ENCODE results near the gene TMTC1.
"Not testable (repeated sequence)": the region's sequence is repeated elsewhere in the genome, so short reads cannot be mapped to it uniquely, and the experiment has no call there.

TMTC1 gene

DNA sequence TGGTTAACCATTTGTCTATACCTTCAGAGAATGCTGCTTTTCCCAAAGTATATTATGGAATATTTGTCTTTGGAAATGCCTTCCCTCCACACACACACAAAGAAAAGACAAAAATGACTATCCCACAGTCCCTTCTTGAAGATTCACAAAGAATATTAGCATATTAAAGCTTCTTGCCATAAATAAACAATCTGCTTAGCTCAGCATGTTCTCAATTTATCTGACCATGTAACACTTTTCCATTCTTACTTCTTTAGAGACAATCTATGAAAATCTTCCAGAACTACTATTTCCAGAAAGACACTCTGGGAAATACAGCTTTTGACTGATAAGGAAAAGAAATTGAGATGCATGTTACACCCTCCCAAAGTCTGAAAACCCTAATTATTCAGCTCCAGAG, 227.4 kb downstream of the TMTC1 start:
- no peak overlapping the region for H3K9ac ChIP-seq (ENCODE audit: low read depth, low read length)
- H3K4me3 ChIP-seq (ENCODE audit: low read depth, low read length) = no peak overlapping the region
- H3K9me3 ChIP-seq (ENCODE audit: control insufficient read depth, insufficient read depth, low read length) = no peaks in the 10 kb centered on the region

GRCh38 chr12:29555451-29555850, 228.3 kb downstream of the TMTC1 start:
- H3K27ac ChIP-seq (ENCODE audit: low read depth, low read length); H3K36me3 ChIP-seq (ENCODE audit: control insufficient read depth, insufficient read depth, low read length); H3K4me3 ChIP-seq (ENCODE audit: low read depth, low read length); H3K9ac ChIP-seq (ENCODE audit: low read depth, low read length); H3K27me3 ChIP-seq (ENCODE audit: control insufficient read depth, insufficient read depth, low read length); H3K9me3 ChIP-seq (ENCODE audit: control insufficient read depth, insufficient read depth, low read length): not testable (repeated sequence)
- peaks cover 19% of the 10 kb centered on the region for H3K4me1 ChIP-seq (ENCODE audit: control insufficient read depth, insufficient read depth, low read length)

More for the DNA sequence above, 227.4 kb downstream of the TMTC1 start:
- Histone ChIP-seq H3K27ac (ENCODE audit: low read depth, low read length) (no peak overlapping the region), H3K36me3 (ENCODE audit: control insufficient read depth, insufficient read depth, low read length) (no peaks in the 10 kb centered on the region), H3K4me1 (ENCODE audit: control insufficient read depth, insufficient read depth, low read length) (peaks cover 19% of the 10 kb centered on the region), H3K27me3 (ENCODE audit: control insufficient read depth, insufficient read depth, low read length) (no peaks in the 10 kb centered on the region)

- Histone ChIP-seq H3K4me3 (ENCODE audit: low read depth, low read length) (no peak overlapping the region), H3K27me3 (ENCODE audit: control insufficient read depth, insufficient read depth, low read length) (no peaks in the 10 kb centered on the region), H3K9me3 (ENCODE audit: control insufficient read depth, insufficient read depth, low read length) (no peaks in the 10 kb centered on the region), H3K36me3 (ENCODE audit: control insufficient read depth, insufficient read depth, low read length) (no peaks in the 10 kb centered on the region), H3K4me1 (ENCODE audit: control insufficient read depth, insufficient read depth, low read length) (peaks cover 6% of the 10 kb centered on the region; the same call in 1 of the 2 replicates), H3K9ac (ENCODE audit: low read depth, low read length) (no peak overlapping the region), H3K27ac (ENCODE audit: low read depth, low read length) (no peak overlapping the region)
Measured at GRCh38 chr12:29552994-29553748, 230.6 kb downstream of the TMTC1 start.

GRCh38 chr12:29552324-29552927, 231.3 kb downstream of the TMTC1 start:
- peaks cover 6% of the 10 kb centered on the region for H3K4me1 ChIP-seq (ENCODE audit: control insufficient read depth, insufficient read depth, low read length)
- no peak overlapping the region for H3K9ac ChIP-seq (ENCODE audit: low read depth, low read length)
- no peak overlapping the region for H3K27ac ChIP-seq (ENCODE audit: low read depth, low read length)
- H3K27me3 ChIP-seq (ENCODE audit: control insufficient read depth, insufficient read depth, low read length) = no peaks in the 10 kb centered on the region
- H3K36me3 ChIP-seq (ENCODE audit: control insufficient read depth, insufficient read depth, low read length) = no peaks in the 10 kb centered on the region
- no peaks in the 10 kb centered on the region for H3K9me3 ChIP-seq (ENCODE audit: control insufficient read depth, insufficient read depth, low read length)
- H3K4me3 ChIP-seq (ENCODE audit: low read depth, low read length) = no peak overlapping the region

DNA sequence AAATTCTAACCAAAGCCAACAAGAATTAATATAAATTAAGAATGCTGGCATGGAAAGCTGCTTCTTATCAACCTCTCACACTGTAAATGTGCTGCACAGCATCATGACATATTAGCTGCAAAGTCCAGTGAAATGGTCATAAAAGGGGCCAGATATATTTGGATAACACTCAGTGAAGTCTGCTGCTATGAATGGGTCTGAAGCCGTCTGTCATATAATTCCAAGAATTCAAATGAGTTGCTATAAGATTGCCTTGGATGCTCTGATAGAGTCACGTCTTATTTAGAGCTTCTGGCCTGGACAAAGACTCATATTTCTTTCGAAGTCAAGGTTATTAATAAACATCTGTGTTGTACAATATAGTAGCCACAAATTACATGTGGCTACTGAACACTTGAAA, 231.9 kb downstream of the TMTC1 start:
- no peaks in the 10 kb centered on the region for H3K27me3 ChIP-seq (ENCODE audit: control insufficient read depth, insufficient read depth, low read length)
- no peak overlapping the region for H3K4me3 ChIP-seq (ENCODE audit: low read depth, low read length)
- no peak overlapping the region for H3K9ac ChIP-seq (ENCODE audit: low read depth, low read length)
- peaks cover 12% of the 10 kb centered on the region for H3K4me1 ChIP-seq (ENCODE audit: control insufficient read depth, insufficient read depth, low read length)
- no peaks in the 10 kb centered on the region for H3K9me3 ChIP-seq (ENCODE audit: control insufficient read depth, insufficient read depth, low read length)
- no peaks in the 10 kb centered on the region for H3K36me3 ChIP-seq (ENCODE audit: control insufficient read depth, insufficient read depth, low read length)
- H3K27ac ChIP-seq (ENCODE audit: low read depth, low read length) = no peak overlapping the region

- H3K27me3 ChIP-seq (ENCODE audit: control insufficient read depth, insufficient read depth, low read length) = no peaks in the 10 kb centered on the region
- H3K9ac ChIP-seq (ENCODE audit: low read depth, low read length) = no peak overlapping the region
- H3K4me1 ChIP-seq (ENCODE audit: control insufficient read depth, insufficient read depth, low read length) = peaks cover 16% of the 10 kb centered on the region
- no peak overlapping the region for H3K27ac ChIP-seq (ENCODE audit: low read depth, low read length)
- H3K4me3 ChIP-seq (ENCODE audit: low read depth, low read length) = no peak overlapping the region
- no peaks in the 10 kb centered on the region for H3K36me3 ChIP-seq (ENCODE audit: control insufficient read depth, insufficient read depth, low read length)
- H3K9me3 ChIP-seq (ENCODE audit: control insufficient read depth, insufficient read depth, low read length) = no peaks in the 10 kb centered on the region
Measured at GRCh38 chr12:29547864-29548263, 235.9 kb downstream of the TMTC1 start.

DNA sequence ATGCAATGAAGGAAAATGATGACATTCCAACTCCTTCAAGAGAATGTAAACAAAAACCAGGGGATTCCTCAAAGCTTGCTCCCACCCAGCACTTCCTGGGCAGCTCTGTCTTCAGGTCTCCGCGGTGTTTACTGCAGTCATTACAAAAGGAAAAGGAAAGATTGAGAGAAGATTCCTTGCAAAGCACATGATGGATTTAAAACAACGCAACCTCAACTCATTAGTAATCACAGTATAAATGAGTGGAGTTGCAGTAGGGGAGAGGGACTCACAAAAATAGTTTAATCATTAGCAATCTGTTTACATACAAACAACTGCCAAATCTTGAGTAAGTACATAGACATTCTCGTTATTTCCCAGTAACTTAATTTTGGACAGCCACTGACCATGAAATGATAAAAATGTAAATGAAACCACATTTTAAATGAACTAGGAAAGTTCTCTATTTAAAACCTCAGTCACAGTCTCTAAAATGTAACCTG, 236.6 kb downstream of the TMTC1 start:
- Histone ChIP-seq H3K27ac (ENCODE audit: low read depth, low read length) (no peak overlapping the region), H3K4me1 (ENCODE audit: control insufficient read depth, insufficient read depth, low read length) (peaks cover 14% of the 10 kb centered on the region), H3K9me3 (ENCODE audit: control insufficient read depth, insufficient read depth, low read length) (no peaks in the 10 kb centered on the region), H3K9ac (ENCODE audit: low read depth, low read length) (no peak overlapping the region), H3K27me3 (ENCODE audit: control insufficient read depth, insufficient read depth, low read length) (no peaks in the 10 kb centered on the region), H3K4me3 (ENCODE audit: low read depth, low read length) (no peak overlapping the region), H3K36me3 (ENCODE audit: control insufficient read depth, insufficient read depth, low read length) (no peaks in the 10 kb centered on the region)

GRCh38 chr12:29546000-29546399, 237.7 kb downstream of the TMTC1 start:
- Histone ChIP-seq H3K4me3 (ENCODE audit: low read depth, low read length) (no peak overlapping the region), H3K4me1 (ENCODE audit: control insufficient read depth, insufficient read depth, low read length) (peaks cover 14% of the 10 kb centered on the region), H3K36me3 (ENCODE audit: control insufficient read depth, insufficient read depth, low read length) (no peaks in the 10 kb centered on the region), H3K27ac (ENCODE audit: low read depth, low read length) (no peak overlapping the region), H3K9me3 (ENCODE audit: control insufficient read depth, insufficient read depth, low read length) (no peaks in the 10 kb centered on the region), H3K9ac (ENCODE audit: low read depth, low read length) (no peak overlapping the region), H3K27me3 (ENCODE audit: control insufficient read depth, insufficient read depth, low read length) (no peaks in the 10 kb centered on the region)

- Histone ChIP-seq H3K4me1 (ENCODE audit: control insufficient read depth, insufficient read depth, low read length) (peaks cover 14% of the 10 kb centered on the region), H3K4me3 (ENCODE audit: low read depth, low read length) (no peak overlapping the region), H3K27me3 (ENCODE audit: control insufficient read depth, insufficient read depth, low read length) (no peaks in the 10 kb centered on the region), H3K9ac (ENCODE audit: low read depth, low read length) (no peak overlapping the region), H3K9me3 (ENCODE audit: control insufficient read depth, insufficient read depth, low read length) (no peaks in the 10 kb centered on the region), H3K27ac (ENCODE audit: low read depth, low read length) (no peak overlapping the region), H3K36me3 (ENCODE audit: control insufficient read depth, insufficient read depth, low read length) (no peaks in the 10 kb centered on the region)
Measured at GRCh38 chr12:29545102-29545467, 238.7 kb downstream of the TMTC1 start.

GRCh38 chr12:29544428-29545101, 239.2 kb downstream of the TMTC1 start:
- no peak overlapping the region for H3K4me3 ChIP-seq (ENCODE audit: low read depth, low read length)
- peaks cover 14% of the 10 kb centered on the region for H3K4me1 ChIP-seq (ENCODE audit: control insufficient read depth, insufficient read depth, low read length)
- no peaks in the 10 kb centered on the region for H3K27me3 ChIP-seq (ENCODE audit: control insufficient read depth, insufficient read depth, low read length)
- no peak overlapping the region for H3K27ac ChIP-seq (ENCODE audit: low read depth, low read length)
- H3K36me3 ChIP-seq (ENCODE audit: control insufficient read depth, insufficient read depth, low read length) = no peaks in the 10 kb centered on the region
- H3K9me3 ChIP-seq (ENCODE audit: control insufficient read depth, insufficient read depth, low read length) = no peaks in the 10 kb centered on the region
- H3K9ac ChIP-seq (ENCODE audit: low read depth, low read length) = no peak overlapping the region

GRCh38 chr12:29543036-29543435, 240.7 kb downstream of the TMTC1 start:
- no peaks in the 10 kb centered on the region for H3K36me3 ChIP-seq (ENCODE audit: control insufficient read depth, insufficient read depth, low read length)
- H3K27me3 ChIP-seq (ENCODE audit: control insufficient read depth, insufficient read depth, low read length) = no peaks in the 10 kb centered on the region
- no peaks in the 10 kb centered on the region for H3K9me3 ChIP-seq (ENCODE audit: control insufficient read depth, insufficient read depth, low read length)
- no peak overlapping the region for H3K27ac ChIP-seq (ENCODE audit: low read depth, low read length)
- no peak overlapping the region for H3K9ac ChIP-seq (ENCODE audit: low read depth, low read length)
- H3K4me1 ChIP-seq (ENCODE audit: control insufficient read depth, insufficient read depth, low read length) = peaks cover 14% of the 10 kb centered on the region
- no peak overlapping the region for H3K4me3 ChIP-seq (ENCODE audit: low read depth, low read length)

All from HUES48 (cell line).